SK-N-SH (cell line): ENCODE results near the gene MBNL2. TPM values are rescaled to one million over a fixed set of nuclear protein-coding genes. Genes with fewer than 3 reads are reported as not detected.

Experiments
- CTCF ChIA-PET: fragments of 300-600, 350-600 bp; formaldehyde crosslinking; extraction: SDS; loops from one replicate; lab custom pipeline; 2021; lab: Yijun Ruan, JAX
- POLR2A ChIA-PET: fragments of 350-600 bp; sonication (Branson Sonifier 250); formaldehyde crosslinking; extraction: SDS; loops from one replicate; lab custom pipeline; 2020; ENCODE audit warnings: antibody characterized with exemption, inconsistent platforms; lab: Yijun Ruan, JAX
- DNase-seq: peaks from one replicate; pipeline ENCODE4 v3.0.0; 2012
- H2AFZ ChIP-seq: fragments of 200-600 bp; sonication (generic); 2 replicates; pipeline ENCODE4 v1.8.1; 2016; ENCODE audit warnings: antibody characterized with exemption, mild to moderate bottlenecking, low read depth
- H3F3A ChIP-seq: fragments of 200-600 bp; sonication (generic); replicated peaks from 2 replicates; pipeline ENCODE3; 2016; ENCODE audit warnings: antibody characterized with exemption, mild to moderate bottlenecking; ENCODE audit not compliant: insufficient read depth
- H3K27ac ChIP-seq, 2 experiments: fragments of 200-500 bp in 1 of 2; fragments of 200-600 bp in 1 of 2; sonication (Bioruptor generic) in 1 of 2; sonication (generic), shearing (Covaris generic) in 1 of 2; 2 replicates each; pipeline versions ENCODE4 v1.5.1 to v1.6.1; 2014 to 2016; ENCODE audit warnings: low read depth in 2 of 2, inconsistent platforms in 1 of 2, low read length in 1 of 2, mild to moderate bottlenecking in 1 of 2, mixed read lengths in 1 of 2
- H3K27me3 ChIP-seq: fragments of 200-600 bp; sonication (generic), shearing (Covaris generic); 2 replicates; pipeline ENCODE4 v1.6.1; 2016; ENCODE audit warnings: mixed run types; ENCODE audit not compliant: insufficient read depth
- H3K36me3 ChIP-seq, 2 experiments: fragments of 200-500 bp in 1 of 2; fragments of 200-600 bp in 1 of 2; sonication (Bioruptor generic) in 1 of 2; sonication (generic) in 1 of 2; replicated peaks in 1 of 2; 2 replicates each; pipeline versions ENCODE3 to v1.5.1; 2014 to 2016; ENCODE audit warnings: low read length in 1 of 2, mild to moderate bottlenecking in 1 of 2; ENCODE audit not compliant: insufficient read depth in 2 of 2, control insufficient read depth in 1 of 2
- H3K4me1 ChIP-seq, 2 experiments: fragments of 200-500 bp in 1 of 2; fragments of 200-600 bp in 1 of 2; sonication (Bioruptor generic) in 1 of 2; sonication (generic), shearing (Covaris generic) in 1 of 2; 2 replicates each; pipeline versions ENCODE4 v1.5.1 to v1.6.1; 2014 to 2016; ENCODE audit warnings: low read depth in 1 of 2, low read length in 1 of 2, mixed run types in 1 of 2; ENCODE audit not compliant: insufficient read depth in 2 of 2, control insufficient read depth in 1 of 2
- H3K4me2 ChIP-seq: fragments of 200-600 bp; sonication (generic), shearing (Covaris generic); 2 replicates; pipeline ENCODE4 v1.6.1; 2017; ENCODE audit warnings: mixed run types
- H3K4me3 ChIP-seq, 2 experiments: fragments of 200-500 bp in 1 of 2; fragments of 200-600 bp in 1 of 2; sonication (Bioruptor generic) in 1 of 2; sonication (generic), shearing (Covaris generic) in 1 of 2; 2 replicates each; pipeline versions ENCODE4 v1.5.1 to v1.8.1; 2014 to 2016; ENCODE audit warnings: low read depth in 2 of 2, inconsistent platforms in 1 of 2, low read length in 1 of 2, mild to moderate bottlenecking in 1 of 2, mixed read lengths in 1 of 2, moderate library complexity in 1 of 2
- H3K79me2 ChIP-seq: fragments of 200-600 bp; sonication (generic); 2 replicates; pipeline ENCODE4 v1.8.1; 2017; ENCODE audit warnings: mild to moderate bottlenecking; ENCODE audit not compliant: insufficient read depth
- H3K9ac ChIP-seq: fragments of 200-600 bp; sonication (generic); 2 replicates; pipeline ENCODE4 v1.6.1; 2017; ENCODE audit warnings: mixed run types
- H3K9me2 ChIP-seq: fragments of 200-600 bp; sonication (generic); 2 replicates; pipeline ENCODE4 v1.6.1; 2017; ENCODE audit warnings: mixed run types
- H3K9me3 ChIP-seq: fragments of 200-600 bp; sonication (generic); 2 replicates; pipeline ENCODE4 v1.6.1; 2017; ENCODE audit warnings: mixed run types, mild to moderate bottlenecking, moderate library complexity
- H4K20me1 ChIP-seq: fragments of 200-600 bp; sonication (generic); 2 replicates; pipeline ENCODE4 v1.6.1; 2017; ENCODE audit warnings: mild to moderate bottlenecking, mixed run types; ENCODE audit not compliant: insufficient read depth
- ELF1 ChIP-seq: IDR thresholded peaks from 2 replicates; pipeline ENCODE4 v1.4.0; 2012
- EP300 ChIP-seq, 2 experiments: IDR thresholded peaks; 2 replicates each; pipeline versions ENCODE4 v1.4.0 to v1.6.1; 2012; ENCODE audit warnings: borderline replicate concordance in 1 of 2, low read depth in 1 of 2, low read length in 1 of 2
- EZH2phosphoT487 ChIP-seq: fragments of 200-600 bp; sonication (generic); IDR thresholded peaks from 2 replicates; pipeline ENCODE4 v1.6.1; 2017; ENCODE audit warnings: low read depth, mixed run types, mild to moderate bottlenecking, antibody characterized with exemption, moderate library complexity, borderline replicate concordance
- MEF2A ChIP-seq: IDR thresholded peaks from 2 replicates; pipeline ENCODE4 v1.4.0; 2012; ENCODE audit warnings: low read depth, borderline replicate concordance
- NFIC ChIP-seq: IDR thresholded peaks from 2 replicates; pipeline ENCODE4 v1.4.0; 2012; ENCODE audit warnings: borderline replicate concordance
- NRF1 ChIP-seq: IDR thresholded peaks from 2 replicates; pipeline ENCODE4 v1.6.1; 2012; ENCODE audit warnings: low read depth, mild to moderate bottlenecking, low read length
- RAD21 ChIP-seq: IDR thresholded peaks from 2 replicates; pipeline ENCODE4 v1.6.1; 2012; ENCODE audit warnings: mild to moderate bottlenecking, low read length
- RCOR1 ChIP-seq: fragments of 150-350 bp; IDR thresholded peaks from 2 replicates; pipeline ENCODE4 v1.6.1; 2017; ENCODE audit warnings: antibody characterized with exemption, low read length
- SIN3A ChIP-seq: IDR thresholded peaks from 2 replicates; pipeline ENCODE4 v1.6.1; 2012; ENCODE audit warnings: low read depth, mild to moderate bottlenecking, low read length, moderate library complexity, borderline replicate concordance
- SMC3 ChIP-seq: IDR thresholded peaks from 2 replicates; pipeline ENCODE4 v1.6.1; 2012; ENCODE audit warnings: low read depth, low read length, improper control_type of control experiment
- TEAD4 ChIP-seq: IDR thresholded peaks from 2 replicates; pipeline ENCODE4 v1.4.0; 2012; ENCODE audit warnings: mild to moderate bottlenecking, borderline replicate concordance; ENCODE audit not compliant: insufficient read depth
- WGBS: methylation state at CpG from one replicate; pipeline ENCODE4 v1.1.6; 2017; ENCODE audit warnings: low lambda C conversion rate; 5-methylcytosine and 5-hydroxymethylcytosine counted together
- polyA plus RNA-seq, 3 experiments: library from polyadenylated mRNA; depleted of rRNA; stranded (reverse); fragments of >200 nt; gene quantifications; 2 replicates each; pipeline ENCODE4 v1.2.3, GENCODE V29; 2012
- TF ChIP-seq, protein P1 (sequence below): fragments of 150-350 bp; IDR thresholded peaks from 2 replicates; pipeline ENCODE4 v1.6.1; 2016; ENCODE audit warnings: mild to moderate bottlenecking, low read depth, low read length
- TF ChIP-seq, protein P2 (sequence below): IDR thresholded peaks from 2 replicates; pipeline ENCODE4 v1.4.0; 2012; ENCODE audit warnings: low read depth, borderline replicate concordance

Gene MBNL2
- polyA plus RNA-seq, 1 of the 3 experiments (the other 2 are of a cell fraction) = 24.5 TPM

DNA sequence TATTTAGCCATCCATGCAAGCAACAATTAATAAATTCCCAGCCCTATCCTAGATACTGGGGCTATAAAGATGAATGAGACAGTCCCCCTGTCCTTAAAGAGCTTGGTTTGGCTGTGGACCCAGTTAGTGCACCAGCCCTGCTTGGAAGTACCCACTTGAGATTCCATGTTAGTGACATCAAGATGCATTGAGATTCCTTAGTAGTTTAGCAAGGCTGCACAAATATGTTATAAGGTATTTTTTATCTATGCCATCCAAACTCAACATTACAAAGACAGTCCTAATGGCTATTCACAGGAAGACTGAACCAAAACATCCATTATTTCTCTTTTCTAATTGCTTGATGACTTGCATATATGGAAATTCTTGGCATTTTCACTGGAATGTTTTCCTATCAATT lies 163.0 kb downstream of the MBNL2 start:
- H3K9ac ChIP-seq = no peak overlapping the region
- peaks cover 15% of the 10 kb centered on the region for H3K79me2 ChIP-seq
- H3K4me2 ChIP-seq = no peak overlapping the region
- no peaks in the 10 kb centered on the region for H3K9me3 ChIP-seq
- peaks cover 34% of the 10 kb centered on the region for H3F3A ChIP-seq
- no peak overlapping the region for H3K4me3 ChIP-seq
- POLR2A ChIA-PET = no interaction called here
- CTCF ChIA-PET = interaction anchor here (0.6 kb wide), 1 partner anchor 357 kb away, joined by 3 read pairs; no protein-coding TSS in a partner anchor
- TF ChIP-seq NRF1 (no peak), SMC3 (no peak), NFIC (peak; percentile 19; the same call in 1 of the 2 replicates)
- no peak for DNase-seq
- peaks cover 2% of the 10 kb centered on the region; the same call in 1 of the 2 replicates for H4K20me1 ChIP-seq
- no peaks in the 10 kb centered on the region for H3K9me2 ChIP-seq
- H3K36me3 ChIP-seq = peaks cover 39 to 65% of the 10 kb centered on the region in 2 experiments
- peaks cover 7 to 11% of the 10 kb centered on the region in 2 experiments; a peak in 3 of 4 replicates for H3K4me1 ChIP-seq
- no peaks in the 10 kb centered on the region for H3K27me3 ChIP-seq
- peak overlapping the region in 1 of 2 experiments; percentile 25; a peak in 2 of 4 replicates for H3K27ac ChIP-seq
- no peak overlapping the region for H2AFZ ChIP-seq

DNA sequence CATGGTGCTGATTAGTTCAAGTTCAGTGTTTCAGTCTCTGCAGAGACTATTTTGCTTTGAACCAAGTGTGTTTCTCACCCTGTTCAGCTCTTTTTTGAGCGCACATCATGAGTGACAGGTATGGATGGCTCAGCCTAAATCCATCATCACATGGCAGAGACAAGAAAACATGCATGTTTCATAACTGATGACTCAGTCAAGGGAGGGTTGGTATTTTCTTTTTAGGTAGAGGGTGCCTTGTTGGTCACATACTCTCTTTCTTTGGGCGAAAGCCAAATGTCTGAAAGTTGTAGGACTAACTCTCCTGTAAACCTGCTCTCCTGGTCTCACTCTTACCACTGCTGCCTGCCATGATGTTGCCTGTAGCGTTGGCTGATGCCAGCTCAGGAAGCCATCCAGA lies 163.7 kb downstream of the MBNL2 start:
- peaks cover 15% of the 10 kb centered on the region for H3K79me2 ChIP-seq
- ChIA-PET CTCF (no interaction called here), POLR2A (no interaction called here)
- no peak for TF ChIP-seq ELF1
- no peak for TF ChIP-seq TEAD4
- H3K4me1 ChIP-seq = peaks cover 7 to 16% of the 10 kb centered on the region in 2 experiments; a peak in 3 of 4 replicates
- H3K4me3 ChIP-seq = no peak overlapping the region
- no peak overlapping the region for H2AFZ ChIP-seq
- H3K36me3 ChIP-seq = peaks cover 39 to 67% of the 10 kb centered on the region in 2 experiments
- H4K20me1 ChIP-seq = peaks cover 2% of the 10 kb centered on the region; the same call in 1 of the 2 replicates
- WGBS = 100% methylated on average over 3 of the region's 3 CpGs
- H3K27me3 ChIP-seq = no peaks in the 10 kb centered on the region
- H3K9me2 ChIP-seq = no peaks in the 10 kb centered on the region
- H3K27ac ChIP-seq = no peak overlapping the region
- H3K4me2 ChIP-seq = no peak overlapping the region
- DNase-seq = no peak
- peaks cover 40% of the 10 kb centered on the region for H3F3A ChIP-seq
- H3K9me3 ChIP-seq = no peaks in the 10 kb centered on the region
- no peak overlapping the region for H3K9ac ChIP-seq

DNA sequence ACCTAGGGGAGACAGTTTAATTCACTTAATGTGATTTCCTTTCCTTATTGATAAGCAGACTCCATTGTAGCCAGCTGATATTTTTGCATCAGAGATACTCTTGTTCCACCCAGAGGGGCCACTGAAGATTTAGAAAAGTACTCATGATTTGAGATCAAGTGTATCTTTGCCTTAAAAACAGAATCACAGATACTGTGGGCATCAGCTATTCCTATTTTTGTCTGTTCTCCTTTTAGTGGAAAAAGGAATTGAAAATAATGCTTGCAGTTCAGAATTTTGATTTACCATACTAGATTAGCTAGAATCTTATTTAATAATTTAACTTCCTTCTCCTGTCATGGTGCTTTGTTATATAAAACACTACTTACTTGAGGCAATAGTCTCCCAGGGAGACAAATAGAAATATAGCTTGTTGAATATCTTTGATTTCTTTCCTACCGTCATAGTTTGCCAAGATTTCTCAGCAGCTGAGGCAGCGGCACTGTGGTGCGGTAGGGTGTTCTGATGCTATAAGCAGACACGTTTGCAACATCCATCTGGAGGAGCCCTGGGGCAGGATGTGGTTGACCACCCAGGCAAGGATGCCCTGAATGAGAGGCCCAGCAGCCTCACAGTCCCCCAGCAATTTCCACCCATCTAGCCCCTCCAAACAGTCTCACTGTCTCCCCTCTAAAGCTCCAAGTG lies 164.8 kb downstream of the MBNL2 start:
- Histone ChIP-seq H3K4me3 (no peak overlapping the region), H3F3A (peaks cover 49% of the 10 kb centered on the region), H3K4me1 (peaks cover 7 to 26% of the 10 kb centered on the region in 2 experiments; a peak in 3 of 4 replicates), H3K27me3 (no peaks in the 10 kb centered on the region), H2AFZ (no peak overlapping the region), H3K79me2 (peaks cover 15% of the 10 kb centered on the region), H3K9ac (no peak overlapping the region), H3K36me3 (peaks cover 42 to 67% of the 10 kb centered on the region in 2 experiments), H3K9me2 (no peaks in the 10 kb centered on the region), H3K9me3 (no peaks in the 10 kb centered on the region), H3K4me2 (no peak overlapping the region), H3K27ac (no peak overlapping the region; a peak in 1 of 4 replicates), H4K20me1 (peaks cover 2% of the 10 kb centered on the region; the same call in 1 of the 2 replicates)
- TF ChIP-seq SMC3 (no peak), MEF2A (no peak), EZH2phosphoT487 (no peak), RCOR1 (no peak), EP300 (IDR thresholded peaks at IDR 0.05; ENCODE audit: borderline replicate concordance in 1 of 2, low read depth in 1 of 2, low read length in 1 of 2) (no peak), SIN3A (no peak), RAD21 (no peak)
- TF ChIP-seq, protein P1, sequence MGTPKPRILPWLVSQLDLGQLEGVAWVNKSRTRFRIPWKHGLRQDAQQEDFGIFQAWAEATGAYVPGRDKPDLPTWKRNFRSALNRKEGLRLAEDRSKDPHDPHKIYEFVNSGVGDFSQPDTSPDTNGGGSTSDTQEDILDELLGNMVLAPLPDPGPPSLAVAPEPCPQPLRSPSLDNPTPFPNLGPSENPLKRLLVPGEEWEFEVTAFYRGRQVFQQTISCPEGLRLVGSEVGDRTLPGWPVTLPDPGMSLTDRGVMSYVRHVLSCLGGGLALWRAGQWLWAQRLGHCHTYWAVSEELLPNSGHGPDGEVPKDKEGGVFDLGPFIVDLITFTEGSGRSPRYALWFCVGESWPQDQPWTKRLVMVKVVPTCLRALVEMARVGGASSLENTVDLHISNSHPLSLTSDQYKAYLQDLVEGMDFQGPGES = no peak
- TF ChIP-seq, protein P2, sequence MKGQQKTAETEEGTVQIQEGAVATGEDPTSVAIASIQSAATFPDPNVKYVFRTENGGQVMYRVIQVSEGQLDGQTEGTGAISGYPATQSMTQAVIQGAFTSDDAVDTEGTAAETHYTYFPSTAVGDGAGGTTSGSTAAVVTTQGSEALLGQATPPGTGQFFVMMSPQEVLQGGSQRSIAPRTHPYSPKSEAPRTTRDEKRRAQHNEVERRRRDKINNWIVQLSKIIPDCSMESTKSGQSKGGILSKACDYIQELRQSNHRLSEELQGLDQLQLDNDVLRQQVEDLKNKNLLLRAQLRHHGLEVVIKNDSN = no peak
- DNase-seq = no peak
- WGBS = 100% methylated on average over 4 of the region's 4 CpGs
- ChIA-PET POLR2A (no interaction called here), CTCF (interaction anchor here (2.5 kb wide), 1 partner anchor 277 kb away, joined by 8 read pairs; no protein-coding TSS in a partner anchor)
